AG09319 (cell line): ENCODE data around the gene PRDM10.

Source experiments
- DNase-seq: peaks from one replicate; pipeline ENCODE4 v3.0.0-alpha.2; 2010; ENCODE audit warnings: low read depth; ENCODE audit errors: extremely low read depth
- TF ChIP-seq, protein P1 (sequence below): IDR thresholded peaks from 2 replicates; pipeline ENCODE4 v1.5.1; 2011; ENCODE audit warnings: low read depth, mild to moderate bottlenecking, inconsistent platforms, low read length, moderate library complexity

PRDM10 gene

DNA sequence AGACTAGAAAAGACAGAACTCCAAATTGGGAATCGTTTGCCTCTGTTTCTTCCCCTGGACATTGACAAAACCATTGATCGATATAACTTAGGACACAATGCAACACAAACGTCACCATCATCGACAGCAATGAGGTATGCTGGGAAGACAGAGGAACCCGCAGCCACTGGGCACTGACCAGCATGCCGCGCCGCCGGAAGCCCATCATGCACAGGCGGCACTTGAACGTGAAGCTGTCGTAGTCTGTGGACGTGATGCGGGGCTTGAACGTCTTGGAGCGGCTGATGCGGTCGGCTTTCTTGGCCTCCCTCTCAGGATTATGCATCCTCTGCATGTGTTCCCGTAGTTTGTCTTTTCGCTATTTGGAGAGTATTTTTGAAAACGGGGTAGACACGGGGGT lies 84.3 kb downstream of the PRDM10 start:
- TF ChIP-seq, protein P1, sequence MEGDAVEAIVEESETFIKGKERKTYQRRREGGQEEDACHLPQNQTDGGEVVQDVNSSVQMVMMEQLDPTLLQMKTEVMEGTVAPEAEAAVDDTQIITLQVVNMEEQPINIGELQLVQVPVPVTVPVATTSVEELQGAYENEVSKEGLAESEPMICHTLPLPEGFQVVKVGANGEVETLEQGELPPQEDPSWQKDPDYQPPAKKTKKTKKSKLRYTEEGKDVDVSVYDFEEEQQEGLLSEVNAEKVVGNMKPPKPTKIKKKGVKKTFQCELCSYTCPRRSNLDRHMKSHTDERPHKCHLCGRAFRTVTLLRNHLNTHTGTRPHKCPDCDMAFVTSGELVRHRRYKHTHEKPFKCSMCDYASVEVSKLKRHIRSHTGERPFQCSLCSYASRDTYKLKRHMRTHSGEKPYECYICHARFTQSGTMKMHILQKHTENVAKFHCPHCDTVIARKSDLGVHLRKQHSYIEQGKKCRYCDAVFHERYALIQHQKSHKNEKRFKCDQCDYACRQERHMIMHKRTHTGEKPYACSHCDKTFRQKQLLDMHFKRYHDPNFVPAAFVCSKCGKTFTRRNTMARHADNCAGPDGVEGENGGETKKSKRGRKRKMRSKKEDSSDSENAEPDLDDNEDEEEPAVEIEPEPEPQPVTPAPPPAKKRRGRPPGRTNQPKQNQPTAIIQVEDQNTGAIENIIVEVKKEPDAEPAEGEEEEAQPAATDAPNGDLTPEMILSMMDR, result no peak
- DNase-seq, result no peak

DNA sequence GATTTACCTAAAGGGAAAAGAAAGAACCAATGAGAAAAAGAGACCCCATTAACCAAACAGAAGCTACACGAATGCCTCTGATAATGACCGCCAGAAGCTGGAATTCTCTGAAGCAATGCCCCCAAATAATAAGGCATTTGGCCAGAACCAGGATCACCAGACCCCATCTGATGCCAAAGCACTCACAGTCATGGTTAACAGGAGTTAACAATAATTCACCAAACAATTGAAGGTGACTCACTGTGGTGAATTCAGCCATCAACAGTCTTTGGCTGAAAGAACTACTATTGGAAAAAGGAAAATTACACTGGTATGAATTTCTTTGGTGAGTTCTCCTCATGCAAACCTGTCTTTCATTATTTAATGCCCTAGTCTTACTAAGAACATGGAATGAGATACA lies 85.4 kb downstream of the PRDM10 start:
- TF ChIP-seq, protein P1, result no peak
- DNase-seq, result no peak

DNA sequence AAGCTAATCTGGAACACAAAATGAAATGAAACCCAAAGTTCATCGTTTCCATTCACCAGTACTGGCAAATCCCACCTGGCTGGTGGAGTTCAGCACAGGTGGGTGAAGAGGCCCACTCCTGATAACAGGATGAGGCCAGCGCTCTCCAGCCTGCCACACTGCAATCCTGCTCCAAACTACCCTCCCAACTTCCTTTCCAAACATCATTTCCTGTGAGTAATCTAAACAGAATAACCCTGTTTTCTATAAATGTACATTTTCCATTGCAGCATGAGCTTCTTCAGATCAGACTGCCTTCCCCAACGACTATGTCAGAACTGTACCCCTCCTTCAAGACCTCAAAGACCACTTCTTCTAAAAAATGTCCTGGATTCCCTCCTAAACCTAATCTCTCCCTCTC lies 91.3 kb downstream of the PRDM10 start:
- TF ChIP-seq, protein P1, result no peak
- no peak for DNase-seq

DNA sequence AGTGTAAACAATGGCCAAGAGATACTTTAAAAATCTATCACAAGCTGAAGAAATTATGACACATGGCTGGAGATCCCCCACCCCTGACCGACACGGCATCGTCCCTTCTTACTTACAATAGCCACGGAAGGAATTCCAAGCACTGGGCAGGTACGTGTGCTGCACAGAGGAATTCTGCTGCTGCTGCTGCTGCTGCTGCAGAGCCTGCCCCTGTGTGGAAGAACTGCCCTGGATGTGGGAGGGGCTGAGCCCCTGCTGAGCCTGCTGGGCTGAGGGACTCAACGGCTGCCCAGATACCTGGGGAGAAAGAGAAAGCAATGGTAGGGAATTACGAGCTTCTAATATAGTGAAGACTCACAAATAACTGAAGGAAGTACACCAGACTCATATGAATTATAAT lies 92.3 kb downstream of the PRDM10 start:
- TF ChIP-seq, protein P1, result no peak
- DNase-seq, result no peak

DNA sequence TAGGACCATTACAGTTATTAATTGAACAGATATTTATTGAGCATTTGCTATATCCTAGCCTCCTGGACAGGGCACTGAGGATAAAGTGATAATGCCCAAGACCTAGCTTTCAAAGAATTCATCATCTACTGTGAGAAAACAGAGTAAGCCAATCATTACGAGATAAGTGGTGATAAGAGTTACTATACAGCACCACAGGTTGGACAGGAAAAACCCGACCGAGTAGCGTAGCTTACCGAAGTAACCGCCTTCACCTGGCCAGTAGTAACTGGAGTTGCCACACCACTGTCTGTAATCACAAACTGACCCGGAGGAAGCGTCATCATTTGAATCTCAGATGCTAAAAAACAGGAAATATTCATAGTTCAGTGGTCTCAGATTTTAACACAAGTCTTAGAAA lies 97.2 kb downstream of the PRDM10 start:
- DNase-seq, result no peak
- TF ChIP-seq, protein P1, result no peak

DNA sequence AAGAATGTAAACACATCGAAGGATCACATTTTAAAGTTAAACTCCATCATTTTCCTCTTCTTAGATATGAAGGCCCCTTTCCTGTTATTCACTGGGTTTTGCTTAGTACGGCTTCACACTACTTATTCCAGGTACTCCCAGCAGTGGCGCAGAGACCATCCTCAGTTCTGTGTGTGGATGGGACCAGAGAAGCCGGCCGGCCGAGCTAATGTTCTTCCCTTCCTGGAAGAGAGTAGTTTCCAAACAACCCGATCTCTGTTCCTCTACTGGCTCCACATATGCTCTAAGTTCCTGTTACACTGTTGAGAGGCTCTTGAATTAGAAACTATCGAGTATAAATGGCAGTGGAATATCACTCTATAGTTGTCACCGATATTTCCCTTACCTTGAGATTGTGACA lies 106.6 kb downstream of the PRDM10 start:
- no peak for DNase-seq
- TF ChIP-seq, protein P1, result no peak

DNA sequence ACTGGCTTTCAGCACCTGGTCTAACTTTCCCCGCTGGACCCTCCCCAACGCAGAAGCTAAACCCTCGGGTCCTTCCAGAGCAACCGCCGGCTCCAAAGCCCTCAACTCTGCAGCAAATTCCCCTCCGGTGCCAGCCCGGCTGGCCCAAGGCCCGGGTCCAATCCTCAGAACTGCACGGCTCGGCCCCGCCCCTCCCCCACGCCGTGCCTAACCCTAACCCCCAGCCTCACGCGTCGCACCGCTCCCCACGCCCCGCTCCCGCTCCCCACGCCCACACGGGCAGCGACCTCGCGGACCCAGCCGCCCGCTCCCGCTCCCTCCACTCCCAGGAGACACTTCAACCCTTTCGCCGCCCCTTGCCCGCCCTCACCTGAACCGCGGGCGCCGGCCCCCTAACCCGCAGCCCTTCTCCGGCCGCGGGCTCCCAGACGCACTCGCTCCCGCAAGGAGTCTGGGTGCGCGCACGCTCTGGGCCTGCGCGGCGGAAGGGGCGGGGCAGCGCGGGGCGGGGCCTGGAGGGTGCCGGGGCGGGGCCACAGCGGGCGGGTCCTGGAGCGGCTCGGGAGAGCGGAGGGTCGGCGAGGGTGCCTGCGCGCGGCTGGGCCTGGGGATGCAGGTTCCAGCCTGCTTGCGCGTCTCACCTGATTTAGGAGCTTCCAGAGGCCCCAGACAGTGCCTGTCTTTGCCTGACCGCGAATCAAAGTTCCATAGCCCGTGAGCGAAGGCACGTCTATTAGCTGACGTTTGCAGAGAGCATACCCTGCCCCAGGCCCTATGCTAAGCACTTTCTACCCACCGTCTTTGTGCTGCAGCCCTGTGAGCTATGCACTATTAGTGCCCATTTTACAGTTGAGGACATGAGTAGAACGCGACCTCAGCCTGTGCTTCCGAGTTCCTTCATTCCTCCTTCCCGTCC lies 107.3 kb downstream of the PRDM10 start, which contains the start of gene NFRKB:
Gene NFRKB, minus strand, starts transcription at position 453 of the 916 bp plus-strand sequence. CDS start 2,729 bp downstream, outside the sequence.
- DNase-seq, result peak; percentile 15
- TF ChIP-seq, protein P1, result no peak
